Loucy (cell line): ENCODE results near the gene DRD4.
"Not testable (repeated sequence)": the region's sequence is repeated elsewhere in the genome, so short reads cannot be mapped to it uniquely, and the experiment has no call there.

Source experiments
- H2AFZ ChIP-seq: fragments of 200-600 bp; sonication (generic); 2 replicates; pipeline ENCODE4 v1.6.0; 2016; ENCODE audit warnings: antibody characterized with exemption, mild to moderate bottlenecking, low read length, moderate library complexity
- H3F3A ChIP-seq: fragments of 200-600 bp; 2 replicates; pipeline ENCODE4 v1.6.0; 2016; ENCODE audit warnings: antibody characterized with exemption, low read depth, mild to moderate bottlenecking
- H3K27me3 ChIP-seq: fragments of 200-600 bp; sonication (generic); 2 replicates; pipeline ENCODE4 v1.6.1; 2014; ENCODE audit warnings: low read length, mild to moderate bottlenecking; ENCODE audit not compliant: insufficient read depth, poor library complexity, severe bottlenecking
- H3K36me3 ChIP-seq: fragments of 200-600 bp; sonication (generic); 2 replicates; pipeline ENCODE4 v1.6.1; 2016; ENCODE audit warnings: low read length; ENCODE audit not compliant: insufficient read depth
- H3K4me1 ChIP-seq: fragments of 200-600 bp; sonication (generic); 2 replicates; pipeline ENCODE4 v1.5.1; 2014; ENCODE audit warnings: low read length, mild to moderate bottlenecking; ENCODE audit not compliant: insufficient read depth, poor library complexity, severe bottlenecking
- H3K4me2 ChIP-seq: fragments of 200-600 bp; sonication (generic); 2 replicates; pipeline ENCODE4 v1.6.0; 2014; ENCODE audit warnings: antibody characterized with exemption, low read length, low read depth, mild to moderate bottlenecking; ENCODE audit not compliant: poor library complexity, severe bottlenecking
- H3K4me3 ChIP-seq: fragments of 200-600 bp; sonication (generic); 2 replicates; pipeline ENCODE4 v1.5.1; 2014; ENCODE audit warnings: low read length, mild to moderate bottlenecking, mixed read lengths; ENCODE audit not compliant: poor library complexity, severe bottlenecking
- H3K79me2 ChIP-seq: fragments of 200-600 bp; sonication (generic); 2 replicates; pipeline ENCODE4 v1.6.1; 2014; ENCODE audit warnings: low read length; ENCODE audit not compliant: insufficient read depth
- H3K9ac ChIP-seq: fragments of 200-600 bp; sonication (generic); 2 replicates; pipeline ENCODE4 v1.6.0; 2014; ENCODE audit warnings: mild to moderate bottlenecking, low read depth, low read length, moderate library complexity; ENCODE audit not compliant: poor library complexity, severe bottlenecking
- H3K9me2 ChIP-seq: fragments of 200-600 bp; sonication (generic); replicated peaks from 2 replicates; pipeline ENCODE4 v1.6.1; 2016; ENCODE audit warnings: low read depth, low read length, mixed read lengths
- H3K9me3 ChIP-seq: fragments of 200-600 bp; sonication (generic); 2 replicates; pipeline ENCODE4 v1.6.1; 2014; ENCODE audit warnings: mild to moderate bottlenecking, antibody characterized with exemption, low read length, low read depth; ENCODE audit not compliant: insufficient read depth
- H4K20me1 ChIP-seq: fragments of 200-600 bp; sonication (generic); 2 replicates; pipeline ENCODE4 v1.6.0; 2014; ENCODE audit warnings: antibody characterized with exemption, low read length, mild to moderate bottlenecking; ENCODE audit not compliant: insufficient read depth, poor library complexity, severe bottlenecking
- EZH2phosphoT487 ChIP-seq: fragments of 200-600 bp; IDR thresholded peaks from 2 replicates; pipeline ENCODE4 v1.6.1; 2018; ENCODE audit warnings: antibody characterized with exemption, mild to moderate bottlenecking, moderate library complexity, borderline replicate concordance
- TF ChIP-seq, protein P1 (sequence below): fragments of 200-600 bp; sonication (generic); conservative IDR thresholded peaks from 2 replicates; pipeline ENCODE4 v1.5.1; 2014; ENCODE audit warnings: mild to moderate bottlenecking, antibody characterized with exemption, low read length

Gene DRD4

DNA sequence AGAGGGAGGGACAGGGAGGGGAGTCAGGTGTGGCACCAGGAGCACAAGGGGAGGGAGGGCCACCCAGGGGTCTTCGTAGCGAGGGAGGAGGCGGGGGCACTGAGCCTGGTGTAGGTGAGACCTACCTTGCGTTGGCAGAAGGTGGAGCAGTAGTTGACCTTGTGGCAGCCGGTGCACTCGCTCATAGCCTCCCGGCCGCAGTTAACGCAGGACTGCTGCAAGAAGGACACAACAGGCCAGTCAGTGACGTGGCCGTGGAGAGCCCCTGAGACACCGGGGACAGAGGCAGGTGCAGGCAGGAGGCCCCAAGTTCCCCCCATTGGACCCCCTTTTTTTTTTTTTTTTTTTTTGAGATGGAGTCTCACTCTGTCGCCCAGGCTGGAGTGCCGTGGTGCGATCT, 16.8 kb downstream of the DRD4 start:
- Histone ChIP-seq H3K9me2 (no peaks in the 10 kb centered on the region), H4K20me1 (no peaks in the 10 kb centered on the region)

DNA sequence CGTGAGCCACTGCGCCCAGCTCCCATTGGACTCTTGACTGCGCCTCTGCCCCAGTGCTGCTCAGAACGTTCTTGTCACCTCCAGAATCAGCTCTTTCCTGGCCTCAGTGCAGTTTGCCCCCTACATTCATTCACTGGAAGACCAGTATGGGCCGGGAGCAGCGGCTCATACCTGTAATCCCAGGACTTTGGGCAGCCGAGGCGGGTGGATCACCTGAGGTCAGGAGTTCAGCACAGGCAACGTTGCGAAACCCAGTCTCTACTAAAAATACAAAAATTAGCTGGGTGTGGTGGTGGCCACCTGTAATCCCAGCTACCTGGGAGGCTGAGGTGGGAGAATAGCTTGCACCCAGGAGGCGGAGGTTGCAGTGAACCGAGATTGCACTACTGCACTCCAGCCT, 17.4 kb downstream of the DRD4 start:
- H3K9me2 ChIP-seq, H3K4me2 ChIP-seq, H3K4me1 ChIP-seq, H4K20me1 ChIP-seq, H3K27me3 ChIP-seq, H2AFZ ChIP-seq, H3K9me3 ChIP-seq, H3K4me3 ChIP-seq, H3K9ac ChIP-seq, H3F3A ChIP-seq, H3K79me2 ChIP-seq: not testable (repeated sequence)
- peaks cover 51% of the 10 kb centered on the region; the same call in 1 of the 2 replicates for H3K36me3 ChIP-seq

More for the DNA sequence above, 16.8 kb downstream of the DRD4 start:
- no peaks in the 10 kb centered on the region for H3K4me1 ChIP-seq
- H3K4me2 ChIP-seq: no peak overlapping the region
- H3K4me3 ChIP-seq: no peak overlapping the region
- TF ChIP-seq, protein P1, sequence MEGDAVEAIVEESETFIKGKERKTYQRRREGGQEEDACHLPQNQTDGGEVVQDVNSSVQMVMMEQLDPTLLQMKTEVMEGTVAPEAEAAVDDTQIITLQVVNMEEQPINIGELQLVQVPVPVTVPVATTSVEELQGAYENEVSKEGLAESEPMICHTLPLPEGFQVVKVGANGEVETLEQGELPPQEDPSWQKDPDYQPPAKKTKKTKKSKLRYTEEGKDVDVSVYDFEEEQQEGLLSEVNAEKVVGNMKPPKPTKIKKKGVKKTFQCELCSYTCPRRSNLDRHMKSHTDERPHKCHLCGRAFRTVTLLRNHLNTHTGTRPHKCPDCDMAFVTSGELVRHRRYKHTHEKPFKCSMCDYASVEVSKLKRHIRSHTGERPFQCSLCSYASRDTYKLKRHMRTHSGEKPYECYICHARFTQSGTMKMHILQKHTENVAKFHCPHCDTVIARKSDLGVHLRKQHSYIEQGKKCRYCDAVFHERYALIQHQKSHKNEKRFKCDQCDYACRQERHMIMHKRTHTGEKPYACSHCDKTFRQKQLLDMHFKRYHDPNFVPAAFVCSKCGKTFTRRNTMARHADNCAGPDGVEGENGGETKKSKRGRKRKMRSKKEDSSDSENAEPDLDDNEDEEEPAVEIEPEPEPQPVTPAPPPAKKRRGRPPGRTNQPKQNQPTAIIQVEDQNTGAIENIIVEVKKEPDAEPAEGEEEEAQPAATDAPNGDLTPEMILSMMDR: no peak
- no peak for TF ChIP-seq EZH2phosphoT487
- H3K9me3 ChIP-seq: no peaks in the 10 kb centered on the region
- no peaks in the 10 kb centered on the region for H3K27me3 ChIP-seq
- no peak overlapping the region for H3K9ac ChIP-seq
- peaks cover 48% of the 10 kb centered on the region; the same call in 1 of the 2 replicates for H3K36me3 ChIP-seq
- H3F3A ChIP-seq: no peaks in the 10 kb centered on the region
- no peaks in the 10 kb centered on the region for H3K79me2 ChIP-seq
- no peak overlapping the region for H2AFZ ChIP-seq

DNA sequence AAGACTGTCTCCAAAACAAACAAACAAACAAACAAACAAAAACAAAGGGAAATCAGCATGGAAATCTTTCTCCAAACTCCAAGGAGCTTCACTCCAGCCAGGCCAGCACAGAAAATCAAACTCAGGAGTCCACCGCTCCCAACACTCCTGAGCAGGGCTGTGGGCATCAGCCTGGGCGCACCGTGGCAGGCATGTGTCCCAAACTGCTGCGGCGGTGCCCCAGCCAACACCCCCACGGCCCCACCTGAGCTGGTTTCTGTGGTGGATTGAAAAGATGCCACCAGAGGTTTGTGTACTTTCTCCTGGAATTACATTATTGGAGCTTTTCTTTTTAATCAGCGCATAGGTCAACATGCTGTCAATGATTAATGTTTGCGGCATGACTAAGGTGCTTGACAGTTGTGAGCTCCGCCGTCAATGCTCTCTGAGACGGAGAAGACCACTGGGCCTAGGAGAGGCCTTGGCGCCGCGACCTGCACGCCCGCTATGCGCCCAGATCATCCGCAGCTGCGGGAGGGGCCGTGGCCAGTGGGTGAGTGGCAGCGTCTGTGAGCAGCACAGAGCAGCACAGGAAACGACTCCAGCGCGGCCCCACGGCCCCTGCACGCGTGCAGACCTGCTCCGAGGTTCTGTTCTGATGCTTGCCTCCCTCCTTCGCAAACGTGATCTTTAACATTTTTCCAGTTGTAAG, 18.1 kb downstream of the DRD4 start:
- Histone ChIP-seq H4K20me1 (no peaks in the 10 kb centered on the region), H3K4me1 (no peaks in the 10 kb centered on the region), H3K4me2 (no peak overlapping the region), H3K9me2 (no peaks in the 10 kb centered on the region), H2AFZ (no peak overlapping the region), H3K27me3 (no peaks in the 10 kb centered on the region), H3K9ac (no peak overlapping the region), H3F3A (no peaks in the 10 kb centered on the region), H3K36me3 (peaks cover 53% of the 10 kb centered on the region; the same call in 1 of the 2 replicates), H3K9me3 (no peaks in the 10 kb centered on the region), H3K4me3 (no peak overlapping the region), H3K79me2 (no peaks in the 10 kb centered on the region)
- TF ChIP-seq, protein P1: no peak
- no peak for TF ChIP-seq EZH2phosphoT487

DNA sequence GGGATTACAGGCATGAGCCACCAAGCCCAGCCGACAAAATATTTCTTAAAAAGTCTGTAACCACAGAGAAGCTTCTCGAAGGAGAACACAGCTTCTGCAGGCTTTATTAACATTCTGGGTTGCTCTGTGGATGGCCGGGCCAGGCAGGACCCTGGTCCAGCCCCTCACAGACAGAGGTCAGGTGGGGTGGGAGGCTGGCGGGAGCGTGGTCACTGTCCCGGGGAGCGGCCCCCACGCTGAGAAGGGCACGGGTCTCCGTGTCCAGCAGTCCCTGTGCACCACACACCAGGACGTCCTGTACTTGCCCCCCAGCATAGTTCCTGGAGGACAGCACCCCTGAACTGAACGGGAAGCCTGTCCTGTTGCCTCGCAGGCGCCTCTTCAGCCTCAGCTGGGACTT, 19.4 kb downstream of the DRD4 start:
- Histone ChIP-seq H2AFZ (no peak overlapping the region), H3K9me3 (no peaks in the 10 kb centered on the region), H3K4me3 (no peak overlapping the region), H4K20me1 (no peaks in the 10 kb centered on the region), H3F3A (no peaks in the 10 kb centered on the region), H3K4me1 (no peaks in the 10 kb centered on the region), H3K9ac (no peak overlapping the region), H3K79me2 (no peaks in the 10 kb centered on the region), H3K4me2 (no peak overlapping the region), H3K27me3 (no peaks in the 10 kb centered on the region), H3K36me3 (peaks cover 49% of the 10 kb centered on the region; the same call in 1 of the 2 replicates), H3K9me2 (no peaks in the 10 kb centered on the region)
- TF ChIP-seq, protein P1: no peak
- TF ChIP-seq EZH2phosphoT487: no peak
